ENCODE results near the gene PFDN1.

PFDN1 gene

GRCh38 chr5:140230373-140230772 is 72.5 kb downstream of the PFDN1 start:
- no peak for DNase-seq (ENCODE audit: extremely low spot score)
- CTCF ChIA-PET, result interaction anchor here (1.4 to 22.9 kb wide), 6 partner anchors 10 to 133 kb away, joined by 3 to 462 read pairs (median 19); partner anchors contain the start of gene HBEGF
- TF ChIP-seq CTCF (IDR thresholded peaks at IDR 0.05; ENCODE audit: control extremely low read depth, extremely low read depth, low read depth, missing control alignments), result no peak
- POLR2A ChIA-PET, result no interaction called here

- POLR2A ChIA-PET, result no interaction called here
- no peak for DNase-seq (ENCODE audit: extremely low spot score)
- TF ChIP-seq CTCF (IDR thresholded peaks at IDR 0.05; ENCODE audit: control extremely low read depth, extremely low read depth, low read depth, missing control alignments), result no peak
- CTCF ChIA-PET, result interaction anchor here (0.8 to 22.9 kb wide), 6 partner anchors 10 to 121 kb away, joined by 3 to 462 read pairs (median 6); partner anchors contain the start of gene HBEGF
These were observed 74.5 kb downstream of the PFDN1 start for GRCh38 chr5:140228364-140228837.

- DNase-seq (ENCODE audit: extremely low spot score), result no peak
- POLR2A ChIA-PET, result no interaction called here
- TF ChIP-seq CTCF (IDR thresholded peaks at IDR 0.05; ENCODE audit: control extremely low read depth, extremely low read depth, low read depth, missing control alignments), result no peak
- CTCF ChIA-PET, result interaction anchor here (0.7 to 22.9 kb wide), 5 partner anchors 9 to 122 kb away, joined by 3 to 462 read pairs (median 3); partner anchors contain the start of gene HBEGF
These were observed 75.9 kb downstream of the PFDN1 start for GRCh38 chr5:140227046-140227445.

GRCh38 chr5:140225396-140225795 is 77.5 kb downstream of the PFDN1 start:
- CTCF ChIA-PET, result interaction anchor here (2.5 to 2.7 kb wide), 2 partner anchors 13 to 19 kb away, joined by 9 to 12 read pairs; no protein-coding TSS in a partner anchor
- DNase-seq (ENCODE audit: extremely low spot score), result no peak
- no peak for TF ChIP-seq CTCF (IDR thresholded peaks at IDR 0.05; ENCODE audit: control extremely low read depth, extremely low read depth, low read depth, missing control alignments)
- POLR2A ChIA-PET, result no interaction called here

GRCh38 chr5:140224658-140225057 is 78.2 kb downstream of the PFDN1 start:
- no peak for DNase-seq (ENCODE audit: extremely low spot score)
- no peak for TF ChIP-seq CTCF (IDR thresholded peaks at IDR 0.05; ENCODE audit: control extremely low read depth, extremely low read depth, low read depth, missing control alignments)
- POLR2A ChIA-PET, result no interaction called here
- CTCF ChIA-PET, result interaction anchor here (2.1 to 2.7 kb wide), 3 partner anchors 12 to 19 kb away, joined by 9 to 12 read pairs (median 12); no protein-coding TSS in a partner anchor

- ChIA-PET CTCF (interaction anchor here (0.8 to 2.7 kb wide), 7 partner anchors 9 to 140 kb away, joined by 3 to 12 read pairs (median 4); no protein-coding TSS in a partner anchor), POLR2A (no interaction called here)
- no peak for DNase-seq (ENCODE audit: extremely low spot score)
- no peak for TF ChIP-seq CTCF (IDR thresholded peaks at IDR 0.05; ENCODE audit: control extremely low read depth, extremely low read depth, low read depth, missing control alignments)
These were observed 79.3 kb downstream of the PFDN1 start for GRCh38 chr5:140223567-140223966.

All from GM10248 (cell line).